ENCODE results near the gene RUNDC1. TPM values are rescaled to one million over a fixed set of nuclear protein-coding genes. Genes with fewer than 3 reads are reported as not detected.

Gene RUNDC1
- total RNA-seq, 1 experiment from 2014 or later, result 14.2 TPM

DNA sequence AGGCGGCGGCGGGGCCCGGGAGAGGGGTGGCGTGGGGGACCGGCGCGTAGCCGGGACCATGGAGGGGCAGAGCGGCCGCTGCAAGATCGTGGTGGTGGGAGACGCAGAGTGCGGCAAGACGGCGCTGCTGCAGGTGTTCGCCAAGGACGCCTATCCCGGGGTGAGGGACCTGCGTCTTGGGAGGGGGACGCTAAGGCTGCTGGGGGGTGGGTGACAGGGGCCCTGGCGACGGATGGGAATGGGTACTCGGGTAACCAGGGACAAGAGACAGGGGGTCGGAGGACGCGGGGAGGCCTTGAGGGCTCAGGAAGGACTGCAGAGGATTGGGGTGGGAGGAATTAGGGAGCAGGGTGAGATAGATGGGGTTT, 44.9 kb downstream of the RUNDC1 start:
- peak overlapping the region; percentile 85 for H3K4me3 Mint-ChIP-seq
- no peaks in the 10 kb centered on the region for H3K9me3 Mint-ChIP-seq
- ChIA-PET CTCF (interaction anchor here (1.6 to 3.0 kb wide), 4 partner anchors 16 to 187 kb away, joined by 9 to 45 read pairs (median 20); partner anchors contain the start of genes RPL27 and TMEM106A), POLR2A (interaction anchor here (0.8 to 0.9 kb wide), 2 partner anchors 11 to 291 kb away, joined by 3 read pairs; no protein-coding TSS in a partner anchor)
- ATAC-seq (peak; percentile 2), DNase-seq (ENCODE audit: low spot score) (no peak)
- peaks cover 3% of the 10 kb centered on the region; the same call in 1 of the 2 replicates for H3K27me3 Mint-ChIP-seq (ENCODE audit: low read depth)
- TF ChIP-seq, protein P1, sequence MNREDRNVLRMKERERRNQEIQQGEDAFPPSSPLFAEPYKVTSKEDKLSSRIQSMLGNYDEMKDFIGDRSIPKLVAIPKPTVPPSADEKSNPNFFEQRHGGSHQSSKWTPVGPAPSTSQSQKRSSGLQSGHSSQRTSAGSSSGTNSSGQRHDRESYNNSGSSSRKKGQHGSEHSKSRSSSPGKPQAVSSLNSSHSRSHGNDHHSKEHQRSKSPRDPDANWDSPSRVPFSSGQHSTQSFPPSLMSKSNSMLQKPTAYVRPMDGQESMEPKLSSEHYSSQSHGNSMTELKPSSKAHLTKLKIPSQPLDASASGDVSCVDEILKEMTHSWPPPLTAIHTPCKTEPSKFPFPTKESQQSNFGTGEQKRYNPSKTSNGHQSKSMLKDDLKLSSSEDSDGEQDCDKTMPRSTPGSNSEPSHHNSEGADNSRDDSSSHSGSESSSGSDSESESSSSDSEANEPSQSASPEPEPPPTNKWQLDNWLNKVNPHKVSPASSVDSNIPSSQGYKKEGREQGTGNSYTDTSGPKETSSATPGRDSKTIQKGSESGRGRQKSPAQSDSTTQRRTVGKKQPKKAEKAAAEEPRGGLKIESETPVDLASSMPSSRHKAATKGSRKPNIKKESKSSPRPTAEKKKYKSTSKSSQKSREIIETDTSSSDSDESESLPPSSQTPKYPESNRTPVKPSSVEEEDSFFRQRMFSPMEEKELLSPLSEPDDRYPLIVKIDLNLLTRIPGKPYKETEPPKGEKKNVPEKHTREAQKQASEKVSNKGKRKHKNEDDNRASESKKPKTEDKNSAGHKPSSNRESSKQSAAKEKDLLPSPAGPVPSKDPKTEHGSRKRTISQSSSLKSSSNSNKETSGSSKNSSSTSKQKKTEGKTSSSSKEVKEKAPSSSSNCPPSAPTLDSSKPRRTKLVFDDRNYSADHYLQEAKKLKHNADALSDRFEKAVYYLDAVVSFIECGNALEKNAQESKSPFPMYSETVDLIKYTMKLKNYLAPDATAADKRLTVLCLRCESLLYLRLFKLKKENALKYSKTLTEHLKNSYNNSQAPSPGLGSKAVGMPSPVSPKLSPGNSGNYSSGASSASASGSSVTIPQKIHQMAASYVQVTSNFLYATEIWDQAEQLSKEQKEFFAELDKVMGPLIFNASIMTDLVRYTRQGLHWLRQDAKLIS (CRISPR knock-in tag; IDR thresholded peaks at IDR 0.05; ENCODE audit: borderline replicate concordance), result no peak
- TF ChIP-seq ZBTB21 (CRISPR knock-in tag; IDR thresholded peaks at IDR 0.05; ENCODE audit: borderline replicate concordance) (no peak), ZNF423 (CRISPR knock-in tag; IDR thresholded peaks at IDR 0.05) (no peak), IRF2 (CRISPR knock-in tag; IDR thresholded peaks at IDR 0.05; ENCODE audit: borderline replicate concordance, low read depth) (0 out of 2 replicates have a peak, but pooled peaks have one; percentile 57)
- TF ChIP-seq, protein P2, sequence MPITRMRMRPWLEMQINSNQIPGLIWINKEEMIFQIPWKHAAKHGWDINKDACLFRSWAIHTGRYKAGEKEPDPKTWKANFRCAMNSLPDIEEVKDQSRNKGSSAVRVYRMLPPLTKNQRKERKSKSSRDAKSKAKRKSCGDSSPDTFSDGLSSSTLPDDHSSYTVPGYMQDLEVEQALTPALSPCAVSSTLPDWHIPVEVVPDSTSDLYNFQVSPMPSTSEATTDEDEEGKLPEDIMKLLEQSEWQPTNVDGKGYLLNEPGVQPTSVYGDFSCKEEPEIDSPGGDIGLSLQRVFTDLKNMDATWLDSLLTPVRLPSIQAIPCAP (CRISPR knock-in tag; IDR thresholded peaks at IDR 0.05), result no peak
- peaks cover 9% of the 10 kb centered on the region for H3K36me3 Mint-ChIP-seq
- H3K27ac Mint-ChIP-seq, result no peak overlapping the region
- H3K4me1 Mint-ChIP-seq, result peaks cover 44% of the 10 kb centered on the region

DNA sequence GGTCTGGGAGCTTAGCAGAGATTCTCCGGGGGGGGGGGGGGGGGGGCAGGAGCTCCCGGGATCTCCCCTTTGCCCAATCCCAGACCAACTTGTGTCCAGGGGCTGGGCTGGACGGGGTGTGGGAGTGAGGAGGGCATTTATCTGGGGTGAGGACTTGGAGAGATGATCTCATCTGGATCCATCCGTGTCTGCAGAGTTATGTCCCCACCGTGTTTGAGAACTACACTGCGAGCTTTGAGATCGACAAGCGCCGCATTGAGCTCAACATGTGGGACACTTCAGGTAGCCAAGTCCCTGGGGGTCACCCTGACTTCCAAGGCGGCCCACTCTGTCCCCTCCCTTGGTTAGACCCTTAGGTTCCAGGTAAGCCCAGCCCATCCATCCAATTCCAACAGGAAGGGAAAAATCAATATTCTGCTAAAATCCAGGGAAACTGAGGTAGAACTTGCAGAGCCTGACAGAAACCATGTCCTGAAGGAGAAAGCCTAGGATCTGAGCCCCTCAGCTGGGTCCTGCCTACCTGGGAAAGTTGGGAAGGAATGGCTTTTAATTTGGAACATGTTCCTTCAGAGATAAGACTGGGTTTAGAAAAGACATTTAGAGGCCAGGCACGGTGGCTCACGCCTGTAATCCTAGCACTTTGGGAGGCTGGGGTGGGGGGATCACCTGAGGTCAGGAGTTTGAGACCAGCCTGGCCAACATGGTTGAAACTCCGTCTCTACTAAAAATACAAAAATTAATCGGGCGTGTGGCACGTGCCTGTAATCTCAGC, 45.6 kb downstream of the RUNDC1 start:
- CTCF ChIA-PET, result interaction anchor here (0.6 to 3.0 kb wide), 3 partner anchors 15 to 508 kb away, joined by 3 to 45 read pairs (median 3); no protein-coding TSS in a partner anchor
- peaks cover 9% of the 10 kb centered on the region for H3K36me3 Mint-ChIP-seq
- no peak for ATAC-seq
- H3K9me3 Mint-ChIP-seq, result no peaks in the 10 kb centered on the region
- peak overlapping the region; percentile 85 for H3K4me3 Mint-ChIP-seq
- no peak for DNase-seq (ENCODE audit: low spot score)
- TF ChIP-seq, protein P3, sequence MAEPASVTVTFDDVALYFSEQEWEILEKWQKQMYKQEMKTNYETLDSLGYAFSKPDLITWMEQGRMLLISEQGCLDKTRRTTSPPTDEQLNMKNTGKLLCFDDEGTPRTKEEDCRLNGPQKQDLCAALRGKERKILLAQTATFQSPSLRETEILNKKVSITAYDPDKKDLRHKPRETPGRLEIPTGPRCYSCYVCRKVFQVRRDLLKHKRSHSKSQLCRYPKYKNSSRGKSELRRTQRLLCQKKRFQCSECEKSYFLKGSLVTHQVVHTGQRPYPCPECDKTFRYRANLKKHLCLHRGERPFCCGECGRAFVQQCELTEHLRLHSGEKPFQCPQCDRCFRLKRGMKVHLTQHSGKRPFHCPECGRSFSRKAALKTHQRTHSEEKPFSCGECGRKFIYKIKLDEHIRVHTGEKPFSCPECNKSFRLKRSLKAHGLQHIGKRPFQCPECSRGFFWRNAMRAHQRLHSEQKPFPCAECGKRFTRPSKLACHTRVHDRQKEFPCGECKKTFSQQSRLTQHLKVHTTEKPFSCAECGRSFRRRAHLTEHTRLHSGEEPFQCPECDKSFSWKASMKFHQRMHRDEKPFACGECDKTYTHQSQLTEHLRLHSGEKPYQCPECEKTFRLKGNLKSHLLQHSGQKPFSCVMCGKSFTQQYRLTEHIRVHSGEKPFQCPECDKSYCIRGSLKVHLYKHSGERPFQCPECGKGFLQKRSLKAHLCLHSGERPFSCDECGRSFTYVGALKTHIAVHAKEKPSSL (CRISPR knock-in tag; conservative IDR thresholded peaks at IDR 0.05), result no peak
- TF ChIP-seq, protein P4, sequence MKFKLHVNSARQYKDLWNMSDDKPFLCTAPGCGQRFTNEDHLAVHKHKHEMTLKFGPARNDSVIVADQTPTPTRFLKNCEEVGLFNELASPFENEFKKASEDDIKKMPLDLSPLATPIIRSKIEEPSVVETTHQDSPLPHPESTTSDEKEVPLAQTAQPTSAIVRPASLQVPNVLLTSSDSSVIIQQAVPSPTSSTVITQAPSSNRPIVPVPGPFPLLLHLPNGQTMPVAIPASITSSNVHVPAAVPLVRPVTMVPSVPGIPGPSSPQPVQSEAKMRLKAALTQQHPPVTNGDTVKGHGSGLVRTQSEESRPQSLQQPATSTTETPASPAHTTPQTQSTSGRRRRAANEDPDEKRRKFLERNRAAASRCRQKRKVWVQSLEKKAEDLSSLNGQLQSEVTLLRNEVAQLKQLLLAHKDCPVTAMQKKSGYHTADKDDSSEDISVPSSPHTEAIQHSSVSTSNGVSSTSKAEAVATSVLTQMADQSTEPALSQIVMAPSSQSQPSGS (CRISPR knock-in tag; IDR thresholded peaks at IDR 0.05; ENCODE audit: borderline replicate concordance, low read depth), result no peak
- TF ChIP-seq, protein P5, sequence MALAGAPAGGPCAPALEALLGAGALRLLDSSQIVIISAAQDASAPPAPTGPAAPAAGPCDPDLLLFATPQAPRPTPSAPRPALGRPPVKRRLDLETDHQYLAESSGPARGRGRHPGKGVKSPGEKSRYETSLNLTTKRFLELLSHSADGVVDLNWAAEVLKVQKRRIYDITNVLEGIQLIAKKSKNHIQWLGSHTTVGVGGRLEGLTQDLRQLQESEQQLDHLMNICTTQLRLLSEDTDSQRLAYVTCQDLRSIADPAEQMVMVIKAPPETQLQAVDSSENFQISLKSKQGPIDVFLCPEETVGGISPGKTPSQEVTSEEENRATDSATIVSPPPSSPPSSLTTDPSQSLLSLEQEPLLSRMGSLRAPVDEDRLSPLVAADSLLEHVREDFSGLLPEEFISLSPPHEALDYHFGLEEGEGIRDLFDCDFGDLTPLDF (CRISPR knock-in tag; IDR thresholded peaks at IDR 0.05), result no peak
- TF ChIP-seq ETV6 (CRISPR knock-in tag; IDR thresholded peaks at IDR 0.05), result no peak
- TF ChIP-seq, protein P6, sequence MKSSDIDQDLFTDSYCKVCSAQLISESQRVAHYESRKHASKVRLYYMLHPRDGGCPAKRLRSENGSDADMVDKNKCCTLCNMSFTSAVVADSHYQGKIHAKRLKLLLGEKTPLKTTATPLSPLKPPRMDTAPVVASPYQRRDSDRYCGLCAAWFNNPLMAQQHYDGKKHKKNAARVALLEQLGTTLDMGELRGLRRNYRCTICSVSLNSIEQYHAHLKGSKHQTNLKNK (CRISPR knock-in tag; IDR thresholded peaks at IDR 0.05), result no peak
- TF ChIP-seq GABPB1 (CRISPR knock-in tag; IDR thresholded peaks at IDR 0.05), result no peak
- no peak for TF ChIP-seq RELA (CRISPR knock-in tag; IDR thresholded peaks at IDR 0.05; ENCODE audit: borderline replicate concordance)
- TF ChIP-seq, protein P7, sequence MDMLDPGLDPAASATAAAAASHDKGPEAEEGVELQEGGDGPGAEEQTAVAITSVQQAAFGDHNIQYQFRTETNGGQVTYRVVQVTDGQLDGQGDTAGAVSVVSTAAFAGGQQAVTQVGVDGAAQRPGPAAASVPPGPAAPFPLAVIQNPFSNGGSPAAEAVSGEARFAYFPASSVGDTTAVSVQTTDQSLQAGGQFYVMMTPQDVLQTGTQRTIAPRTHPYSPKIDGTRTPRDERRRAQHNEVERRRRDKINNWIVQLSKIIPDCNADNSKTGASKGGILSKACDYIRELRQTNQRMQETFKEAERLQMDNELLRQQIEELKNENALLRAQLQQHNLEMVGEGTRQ (CRISPR knock-in tag; IDR thresholded peaks at IDR 0.05), result no peak
- TF ChIP-seq CREB1 (CRISPR knock-in tag; IDR thresholded peaks at IDR 0.05), result no peak
- TF ChIP-seq, protein P8, sequence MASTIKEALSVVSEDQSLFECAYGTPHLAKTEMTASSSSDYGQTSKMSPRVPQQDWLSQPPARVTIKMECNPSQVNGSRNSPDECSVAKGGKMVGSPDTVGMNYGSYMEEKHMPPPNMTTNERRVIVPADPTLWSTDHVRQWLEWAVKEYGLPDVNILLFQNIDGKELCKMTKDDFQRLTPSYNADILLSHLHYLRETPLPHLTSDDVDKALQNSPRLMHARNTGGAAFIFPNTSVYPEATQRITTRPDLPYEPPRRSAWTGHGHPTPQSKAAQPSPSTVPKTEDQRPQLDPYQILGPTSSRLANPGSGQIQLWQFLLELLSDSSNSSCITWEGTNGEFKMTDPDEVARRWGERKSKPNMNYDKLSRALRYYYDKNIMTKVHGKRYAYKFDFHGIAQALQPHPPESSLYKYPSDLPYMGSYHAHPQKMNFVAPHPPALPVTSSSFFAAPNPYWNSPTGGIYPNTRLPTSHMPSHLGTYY (CRISPR knock-in tag; IDR thresholded peaks at IDR 0.05), result no peak
- H3K27me3 Mint-ChIP-seq (ENCODE audit: low read depth), result peaks cover 3% of the 10 kb centered on the region; the same call in 1 of the 2 replicates
- POLR2A ChIA-PET, result interaction anchor here (0.6 to 0.9 kb wide), 2 partner anchors 12 to 289 kb away, joined by 3 read pairs; no protein-coding TSS in a partner anchor
- H3K27ac Mint-ChIP-seq, result no peak overlapping the region
- H3K4me1 Mint-ChIP-seq, result peaks cover 41% of the 10 kb centered on the region
